ENCODE results near the gene NOTUM.

Gene NOTUM

DNA sequence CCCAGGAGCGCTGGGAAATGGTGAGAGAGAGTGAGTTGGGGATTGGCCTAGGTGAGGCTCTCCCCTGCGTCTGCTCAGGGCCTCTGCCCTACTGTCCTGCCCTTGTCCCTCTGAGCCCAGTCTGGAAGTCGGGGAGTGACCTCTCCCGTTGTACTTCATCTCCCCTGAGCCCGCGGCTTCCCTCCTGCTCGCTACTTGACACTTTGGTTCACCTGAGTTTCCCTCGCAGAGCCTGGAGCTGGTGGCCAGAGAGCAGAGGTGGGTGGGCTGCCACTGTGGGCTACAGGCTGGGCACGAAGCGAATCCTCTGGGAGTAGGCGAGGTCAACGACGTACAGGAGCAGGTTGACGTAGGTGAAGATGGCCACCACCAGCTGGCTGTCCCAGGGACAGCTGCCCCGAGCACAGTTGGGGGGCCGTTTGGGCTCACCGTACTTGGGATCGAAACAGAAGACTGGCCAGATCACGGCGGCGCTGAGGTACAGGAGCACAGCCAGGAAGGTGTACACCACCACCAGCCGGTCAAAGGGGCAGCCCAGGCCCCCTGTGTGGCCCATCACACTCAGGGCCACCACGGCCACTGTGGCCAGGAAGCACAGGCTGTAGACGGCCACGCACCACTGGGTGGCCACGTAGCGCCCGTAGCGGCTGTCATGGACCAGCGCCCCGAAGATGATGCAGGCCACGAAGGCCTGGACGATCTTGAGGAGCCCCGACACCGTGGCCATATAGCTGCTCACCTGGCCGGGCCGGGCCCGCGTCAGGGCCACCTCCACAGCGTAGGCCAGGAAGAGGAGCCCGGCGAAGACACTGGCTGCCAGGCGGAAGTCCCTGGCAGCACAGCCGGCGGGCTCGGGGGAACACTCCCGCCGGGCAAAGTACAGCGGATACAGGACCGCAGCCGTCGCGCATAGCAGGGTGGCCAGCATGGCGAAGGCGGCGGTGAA lies 20.2 kb downstream of the NOTUM start:
- DNase-seq (ENCODE audit: low read depth in 2 of 3, low spot score in 2 of 3), result no peak

DNA sequence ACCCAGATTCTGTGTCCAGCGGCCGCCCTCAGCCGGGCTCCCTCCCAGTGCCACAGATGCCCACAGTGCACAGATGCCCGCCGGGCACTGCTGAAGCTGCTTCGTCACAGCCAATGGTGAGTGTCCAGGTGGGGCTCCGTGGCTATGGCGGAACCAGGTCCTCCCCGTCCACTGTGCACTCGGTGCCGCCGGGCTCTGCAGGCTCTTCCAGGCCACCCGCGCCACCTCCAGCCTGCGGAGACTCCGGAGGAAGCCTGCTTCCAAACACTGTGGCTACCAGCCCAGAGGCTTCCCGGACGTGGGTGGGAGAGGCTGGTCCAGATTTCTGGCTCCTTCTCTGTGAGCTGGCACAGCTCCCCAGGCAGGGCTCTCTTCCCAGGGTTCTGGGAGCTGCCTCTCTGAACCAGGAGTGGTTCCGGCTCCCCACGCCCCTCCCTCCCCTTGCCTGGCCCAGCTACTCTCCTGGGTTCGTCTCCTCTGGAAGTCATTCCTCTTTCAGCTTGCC lies 21.1 kb downstream of the NOTUM start:
- DNase-seq (ENCODE audit: low read depth in 2 of 3, low spot score in 2 of 3), result no peak

DNA sequence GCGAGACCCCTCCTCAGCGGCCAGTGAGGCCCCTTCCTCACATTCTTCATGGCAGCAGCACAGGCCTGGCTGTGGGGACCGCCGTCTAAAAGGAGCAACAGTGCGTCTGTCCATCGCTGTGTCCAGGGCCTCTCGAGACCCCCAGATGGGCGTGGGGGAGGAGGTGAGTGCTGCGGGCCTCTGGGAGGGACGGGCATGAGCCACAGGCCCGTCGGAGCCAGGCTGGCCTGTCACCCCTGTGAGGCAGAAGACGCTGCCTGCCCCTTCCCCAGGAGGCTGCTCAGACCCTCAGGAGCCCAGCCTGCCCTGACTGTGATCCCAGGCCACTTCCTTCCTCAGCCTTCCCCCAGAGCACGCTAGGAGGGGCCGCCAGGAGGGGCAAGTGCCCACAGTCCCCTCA lies 21.8 kb downstream of the NOTUM start:
- no peak for DNase-seq (ENCODE audit: low read depth in 2 of 3, low spot score in 2 of 3)

DNA sequence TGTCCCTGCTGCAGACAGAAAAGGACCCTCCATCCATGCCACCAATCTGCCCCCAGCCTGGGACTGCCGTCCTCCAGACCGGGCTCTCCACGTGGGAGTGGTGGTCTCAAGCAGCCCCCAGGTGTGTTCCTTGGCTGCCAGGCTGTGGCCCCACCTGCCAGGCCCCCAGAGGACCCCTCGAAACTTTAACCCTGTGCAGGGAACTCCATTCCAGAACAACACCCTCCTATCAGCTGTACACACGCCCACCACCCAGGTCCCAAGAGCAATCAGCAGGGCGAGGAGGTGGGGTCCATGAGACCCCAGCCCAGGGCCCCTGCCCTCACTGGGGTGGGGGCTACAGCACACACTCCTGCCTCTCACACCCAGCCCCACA lies 25.3 kb downstream of the NOTUM start:
- no peak for DNase-seq (ENCODE audit: low read depth in 2 of 3, low spot score in 2 of 3)

DNA sequence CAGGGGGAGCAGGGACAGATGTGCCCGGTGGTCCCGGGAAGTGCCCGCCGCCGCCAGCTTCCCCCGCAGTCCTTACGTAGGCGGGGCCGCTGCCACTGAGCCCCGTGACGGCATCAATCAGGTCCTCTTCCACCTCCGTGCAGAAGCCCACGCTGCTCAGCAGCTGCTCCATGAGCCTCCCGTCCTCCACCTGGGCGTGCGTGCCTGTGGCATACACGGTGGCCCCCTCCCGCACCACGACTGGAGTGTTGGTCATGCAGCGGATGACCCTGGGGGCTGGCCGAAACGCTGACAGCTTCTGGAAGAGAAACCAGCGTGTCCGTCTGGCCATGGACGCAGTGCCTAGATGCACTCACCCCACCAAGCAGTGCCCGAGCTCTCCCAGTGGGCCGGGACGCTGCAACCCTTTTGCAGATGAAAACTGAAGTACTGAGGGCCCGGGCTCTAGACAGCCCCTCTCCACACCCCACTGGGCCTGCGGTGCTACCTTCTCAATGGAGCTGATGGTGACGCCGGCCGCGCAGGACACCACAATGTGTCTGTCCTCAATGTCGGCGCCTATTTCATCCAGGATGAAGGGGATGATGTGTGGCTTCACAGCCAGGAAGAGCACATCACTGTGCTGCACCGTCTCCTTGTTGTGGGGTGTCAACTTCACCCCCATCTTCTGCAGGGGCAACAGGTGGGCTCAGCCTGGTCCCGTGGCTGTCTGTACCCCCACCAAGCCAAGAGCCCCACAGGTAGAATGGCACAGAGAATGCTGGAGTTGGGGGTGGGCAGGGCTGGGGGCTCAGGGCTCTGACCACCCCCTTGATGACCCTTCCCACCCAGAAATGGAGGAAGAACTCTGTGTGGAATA lies 25.9 kb downstream of the NOTUM start:
- no peak for DNase-seq (ENCODE audit: low read depth in 2 of 3, low spot score in 2 of 3)

DNA sequence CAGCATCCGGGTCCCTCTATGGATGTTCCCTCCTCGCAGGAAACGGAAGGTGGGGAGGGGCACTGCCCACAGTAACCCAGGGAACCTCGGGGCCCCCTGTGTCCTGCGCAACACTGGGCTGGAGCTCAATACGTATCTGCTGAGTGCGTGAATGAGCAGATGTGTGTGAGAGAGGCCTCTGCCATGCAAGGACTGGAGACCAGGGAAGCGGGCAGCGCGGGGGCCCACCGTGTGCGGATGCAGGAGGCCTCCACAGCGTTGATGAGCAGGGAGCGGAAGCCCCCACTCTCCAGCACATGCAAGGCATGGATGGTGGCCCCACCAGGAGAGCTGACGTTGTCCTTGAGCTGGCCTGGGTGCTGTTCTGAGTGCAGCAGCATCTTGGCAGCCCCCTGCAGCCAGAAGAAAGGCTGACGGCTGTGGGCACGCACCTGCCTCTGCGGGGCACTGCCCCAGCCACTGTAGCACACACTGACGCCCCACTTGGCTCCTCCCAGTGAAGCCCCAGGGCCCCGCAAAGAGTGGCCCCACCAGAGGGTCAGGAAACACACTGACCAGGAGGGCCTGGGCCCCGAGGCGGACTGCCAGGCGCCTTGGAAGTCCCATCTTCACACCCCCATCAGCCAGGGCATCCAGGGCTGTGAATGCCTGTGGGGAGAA lies 26.8 kb downstream of the NOTUM start:
- DNase-seq (ENCODE audit: low read depth in 2 of 3, low spot score in 2 of 3), result no peak

DNA sequence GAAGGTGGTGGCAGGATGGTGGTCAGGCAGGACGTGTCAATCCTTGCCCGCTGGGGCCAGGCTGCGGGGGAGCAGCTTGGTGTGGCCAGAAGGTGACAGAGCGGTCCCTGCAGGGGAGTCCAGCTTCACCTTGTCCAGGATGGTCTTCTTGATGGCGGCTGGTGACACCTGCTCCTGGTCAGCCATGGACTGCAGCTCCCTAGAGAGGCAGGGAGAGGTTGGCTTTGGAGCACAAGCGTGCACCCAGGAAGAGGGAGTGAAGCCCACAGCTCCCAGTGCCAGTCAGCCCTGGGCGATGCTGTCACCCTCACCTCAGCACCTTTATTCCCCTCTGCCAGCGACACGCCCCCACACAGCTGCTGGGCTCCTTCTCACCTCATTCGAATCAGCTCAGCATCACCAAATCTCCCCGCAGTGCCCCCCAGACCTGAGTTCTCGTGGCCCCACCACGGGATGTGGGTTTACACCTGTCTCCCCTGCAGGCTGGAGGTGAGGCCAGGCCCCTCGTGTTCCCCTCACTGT lies 27.7 kb downstream of the NOTUM start:
- no peak for DNase-seq (ENCODE audit: low read depth in 2 of 3, low spot score in 2 of 3)

DNA sequence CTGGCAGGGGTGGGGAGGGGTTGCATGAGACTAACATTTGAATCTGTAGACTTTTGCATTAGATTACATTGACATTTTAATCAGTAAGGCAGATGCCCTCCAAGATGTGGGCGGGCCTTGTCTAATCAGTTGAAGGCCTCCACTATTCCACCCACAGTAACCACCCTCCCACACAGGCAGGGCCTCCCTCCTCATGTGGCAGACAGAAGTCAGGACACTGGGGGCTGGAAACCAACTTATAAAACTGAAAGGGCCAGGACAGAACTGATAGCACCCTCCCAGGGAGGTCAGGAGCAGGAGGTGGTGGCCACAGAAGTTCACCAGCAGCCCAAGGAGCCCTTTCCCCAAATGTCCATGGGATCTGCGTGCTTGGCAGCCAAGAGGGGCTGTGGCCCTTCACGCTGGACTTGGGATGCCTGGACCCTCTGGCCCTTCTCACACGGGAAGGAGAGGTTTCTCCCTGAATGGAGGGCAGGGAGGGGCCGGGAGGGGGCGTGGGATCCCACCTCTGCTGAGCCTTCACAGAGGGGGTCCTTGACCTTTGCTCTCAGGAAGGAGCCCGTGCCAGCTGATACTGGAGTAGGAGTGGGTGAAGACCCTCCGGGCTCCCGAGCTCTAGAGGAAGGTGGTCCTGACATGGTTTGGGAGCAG lies 28.5 kb downstream of the NOTUM start:
- DNase-seq (ENCODE audit: low read depth in 2 of 3, low spot score in 2 of 3), result no peak

DNA sequence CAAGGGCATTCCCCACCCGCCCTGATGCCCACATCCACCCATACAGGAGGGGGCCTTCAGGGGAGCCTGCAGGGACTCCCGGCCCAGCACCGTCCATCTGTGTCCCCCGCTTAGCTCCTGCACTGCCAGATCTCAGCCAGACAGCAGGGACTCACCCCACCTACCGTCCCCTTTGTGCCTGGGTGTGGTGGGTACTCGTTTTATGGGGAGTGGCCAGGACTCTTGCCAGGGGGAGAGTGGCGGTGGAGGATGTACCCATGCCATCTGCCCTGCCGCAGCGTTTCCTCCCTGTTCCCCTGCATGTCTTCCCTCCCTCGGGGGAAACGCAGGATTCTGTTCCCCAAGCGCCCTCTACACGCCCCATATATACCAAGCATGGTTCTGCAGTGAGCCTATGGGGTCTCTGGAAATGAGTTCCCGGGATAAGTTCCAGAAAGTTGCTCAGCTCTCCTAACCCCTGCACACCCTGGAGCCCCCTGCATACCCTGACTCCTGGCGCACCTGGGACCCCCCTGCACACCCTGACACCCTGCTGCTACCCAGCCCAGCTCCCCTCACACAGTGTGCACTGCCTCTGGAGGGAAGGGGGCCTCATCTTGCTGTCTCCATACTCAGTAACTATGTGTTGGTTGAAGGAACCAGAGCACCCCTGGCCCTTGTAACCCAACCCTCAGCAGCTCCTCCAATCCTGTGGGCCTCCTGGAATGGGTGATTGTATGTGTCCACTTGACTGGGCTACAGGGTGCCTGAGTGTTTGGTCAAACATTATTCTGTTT lies 29.2 kb downstream of the NOTUM start:
- no peak for DNase-seq (ENCODE audit: low read depth in 2 of 3, low spot score in 2 of 3)

DNA sequence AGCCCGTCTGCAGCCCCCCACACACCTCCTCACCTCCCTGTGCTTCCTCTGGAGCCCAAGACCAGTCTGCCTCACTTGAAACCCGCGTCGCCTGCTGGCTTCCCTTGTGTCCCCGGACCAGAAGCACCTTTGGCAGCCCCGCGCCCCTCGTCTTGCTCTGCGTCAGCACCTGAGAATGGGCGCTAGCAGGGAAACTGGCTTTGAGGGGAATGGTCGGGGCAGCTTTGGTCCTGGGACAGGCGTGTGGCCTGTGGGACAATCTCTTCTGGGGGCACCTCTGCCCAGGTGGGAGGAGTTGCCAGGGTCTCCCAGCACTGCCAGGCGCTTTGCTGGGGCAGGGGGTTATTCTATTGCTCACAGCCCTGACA lies 29.8 kb downstream of the NOTUM start:
- no peak for DNase-seq (ENCODE audit: low read depth in 2 of 3, low spot score in 2 of 3)

DNA sequence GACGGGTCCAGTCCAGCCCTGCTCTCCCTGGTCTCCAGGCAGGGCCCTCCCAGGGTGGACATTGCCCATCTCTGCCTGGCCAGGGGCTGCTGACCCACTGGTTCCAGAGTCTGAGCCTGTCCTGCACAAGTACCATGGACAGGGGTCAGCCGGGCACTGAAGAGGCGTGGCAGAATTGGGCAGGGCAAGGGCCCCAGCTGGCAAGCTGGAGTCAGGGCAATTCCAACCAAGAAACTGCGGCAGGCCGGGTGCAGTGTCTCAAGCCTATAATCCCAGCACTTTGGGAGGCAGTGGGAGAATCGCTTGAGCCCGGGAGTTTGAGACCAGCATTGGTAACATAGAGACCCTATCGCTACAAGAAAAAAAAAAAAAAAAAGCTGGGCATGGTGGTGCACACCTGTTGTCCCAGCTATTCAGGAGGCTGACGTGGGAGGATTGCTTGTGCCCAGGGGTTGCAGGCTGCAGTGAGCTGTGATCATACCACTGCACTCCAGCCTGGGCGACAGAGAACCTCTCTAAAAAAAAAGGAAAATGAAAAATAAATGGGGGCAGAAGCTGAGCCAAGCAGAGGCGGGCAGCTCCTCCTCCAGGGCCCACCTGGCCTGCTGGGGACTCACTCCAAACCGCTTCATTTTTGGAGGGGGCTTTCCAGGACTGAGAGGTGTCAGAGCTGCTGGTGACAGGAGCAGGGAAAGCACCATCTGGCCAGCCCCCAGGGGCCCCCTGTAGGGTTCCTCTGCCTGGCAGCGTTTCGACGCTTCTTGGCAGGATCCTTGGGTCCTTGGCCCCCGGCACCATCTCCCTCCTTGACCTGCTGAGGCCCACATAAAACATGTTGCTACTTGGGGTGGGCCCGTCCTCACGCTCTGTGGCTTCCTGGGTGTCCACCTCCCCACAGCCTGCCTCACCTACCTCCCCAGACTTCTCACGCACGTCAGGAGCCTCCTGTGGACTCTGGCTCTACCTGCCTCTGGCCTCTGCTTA lies 30.6 kb downstream of the NOTUM start:
- DNase-seq (ENCODE audit: low read depth in 2 of 3, low spot score in 2 of 3), result no peak

DNA sequence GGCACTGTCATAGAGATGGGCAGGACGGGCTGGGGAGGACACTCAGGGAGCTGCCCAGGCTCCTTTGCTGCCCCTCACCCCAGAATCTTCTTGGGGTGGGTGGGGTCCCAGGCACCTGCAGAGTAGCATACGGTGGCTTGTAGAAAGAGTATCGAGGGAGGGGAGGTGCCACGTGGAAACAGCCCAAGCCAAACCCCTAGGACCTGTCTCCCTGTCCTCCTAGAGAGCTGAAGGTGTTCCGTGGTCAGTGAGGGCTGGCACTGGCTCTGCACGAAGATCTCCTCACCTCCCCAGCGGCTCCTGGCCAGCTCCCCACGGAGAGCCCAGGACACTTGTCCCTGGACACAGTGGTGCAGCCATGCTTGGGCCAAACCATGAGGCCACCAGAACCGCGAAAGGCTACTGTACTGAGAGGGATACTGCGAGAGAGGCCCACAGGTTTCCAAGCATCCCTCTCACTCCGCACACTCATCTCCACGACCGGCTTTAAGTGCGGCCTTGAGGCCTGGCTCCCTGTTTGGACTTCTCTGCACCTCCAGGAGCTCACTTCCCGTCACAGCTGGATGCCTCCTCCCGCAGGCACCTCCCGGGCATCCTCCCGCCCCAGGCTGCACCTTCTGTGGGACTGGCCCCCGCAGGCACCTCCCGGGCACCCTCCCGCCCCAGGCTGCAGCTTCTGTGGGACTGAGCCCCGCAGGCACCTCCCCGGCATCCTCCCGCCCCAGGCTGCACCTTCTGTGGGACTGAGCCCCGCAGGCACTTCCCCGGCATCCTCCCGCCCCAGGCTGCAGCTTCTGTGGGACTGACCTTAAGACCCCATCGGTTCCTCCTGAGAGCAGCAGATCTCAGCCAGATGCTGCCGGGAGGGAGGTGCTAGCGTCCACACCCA lies 31.5 kb downstream of the NOTUM start:
- no peak for DNase-seq (ENCODE audit: low read depth in 2 of 3, low spot score in 2 of 3)

DNA sequence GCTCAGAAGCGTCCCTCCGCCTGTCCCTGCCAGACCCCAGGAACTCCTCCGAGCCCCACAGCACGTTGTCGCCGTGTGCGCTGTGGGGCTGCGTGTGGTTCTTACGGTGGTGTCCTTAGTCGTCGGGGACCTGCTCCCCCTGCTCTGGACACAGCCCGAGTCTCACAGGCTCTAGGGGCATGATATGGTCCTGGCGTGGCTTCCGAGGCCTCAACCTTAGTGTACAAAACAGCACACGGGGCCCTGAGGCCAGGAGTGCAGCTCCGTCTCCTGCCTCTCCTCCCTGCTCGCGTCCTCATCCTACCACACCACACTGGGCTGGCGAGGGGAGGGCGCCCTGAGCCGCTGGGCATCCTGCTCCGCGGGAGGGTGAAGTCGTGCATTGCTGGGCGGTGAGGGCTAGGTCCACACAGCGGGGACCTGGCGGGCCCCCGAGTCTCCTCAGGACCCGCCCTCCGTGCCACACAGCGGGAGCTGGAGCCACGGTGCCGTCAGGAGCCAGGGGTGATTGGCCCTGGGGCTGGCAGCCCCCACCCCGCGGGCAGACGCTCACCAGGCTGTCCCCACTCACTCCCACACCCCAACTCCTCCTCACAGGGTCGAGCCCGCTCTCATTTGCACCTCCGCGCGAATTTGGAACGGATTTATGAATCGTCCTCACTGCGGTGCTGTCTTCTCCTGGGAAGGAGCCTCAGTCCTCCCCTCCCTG lies 32.3 kb downstream of the NOTUM start:
- no peak for DNase-seq (ENCODE audit: low read depth in 2 of 3, low spot score in 2 of 3)

DNA sequence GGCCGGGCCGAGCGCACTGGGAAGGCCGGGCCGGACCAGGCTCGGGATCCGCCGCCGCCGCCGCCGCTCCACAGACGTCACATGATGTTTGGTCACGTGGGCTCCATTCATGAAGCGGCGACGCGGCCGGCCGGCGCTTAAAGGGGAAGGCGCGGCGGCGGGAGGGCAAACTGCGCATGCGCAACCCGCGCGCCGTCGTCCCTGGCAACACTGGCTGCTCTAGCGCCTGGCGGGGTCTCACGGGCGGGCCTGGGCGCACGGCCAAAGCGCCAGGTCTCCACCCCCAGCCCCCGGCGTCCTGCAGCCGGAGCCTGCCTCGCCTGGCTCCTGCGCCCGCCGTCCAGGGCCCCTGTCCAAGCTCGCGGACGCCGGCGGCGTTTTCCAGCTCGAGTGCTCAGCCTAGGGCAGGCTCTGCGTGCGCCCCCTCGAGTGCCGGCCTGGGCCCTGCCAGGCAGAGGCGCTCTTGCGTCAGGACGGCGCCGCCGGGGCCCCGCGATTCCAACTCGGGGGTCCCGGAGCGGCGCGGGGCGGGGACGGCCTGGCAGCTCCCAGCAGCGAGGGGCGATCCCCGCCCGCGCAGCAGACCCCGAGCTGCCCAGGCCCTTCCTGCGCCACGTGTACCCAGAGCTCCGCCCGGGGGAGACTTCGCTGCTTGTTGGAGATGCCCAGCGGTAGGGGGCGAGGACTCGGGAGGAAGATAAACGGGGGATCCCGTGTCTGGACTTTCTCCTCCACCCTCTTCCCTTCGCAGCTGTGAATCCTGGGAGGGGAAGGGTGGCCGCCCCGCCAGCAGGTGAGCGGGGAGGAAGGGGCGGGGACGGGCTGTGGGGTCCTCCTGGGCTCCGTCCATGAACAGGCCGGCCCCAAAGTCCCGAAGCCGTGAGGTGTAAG lies 33.1 kb downstream of the NOTUM start, which contains the start of gene MAFG:
Gene MAFG (minus strand): TSS at position 83 of the 891 bp plus-strand sequence. CDS start 4,550 bp downstream, outside the sequence.
- DNase-seq (ENCODE audit: low read depth in 2 of 3, low spot score in 2 of 3), result peak; percentile 80 to 85 (median 82)

DNA sequence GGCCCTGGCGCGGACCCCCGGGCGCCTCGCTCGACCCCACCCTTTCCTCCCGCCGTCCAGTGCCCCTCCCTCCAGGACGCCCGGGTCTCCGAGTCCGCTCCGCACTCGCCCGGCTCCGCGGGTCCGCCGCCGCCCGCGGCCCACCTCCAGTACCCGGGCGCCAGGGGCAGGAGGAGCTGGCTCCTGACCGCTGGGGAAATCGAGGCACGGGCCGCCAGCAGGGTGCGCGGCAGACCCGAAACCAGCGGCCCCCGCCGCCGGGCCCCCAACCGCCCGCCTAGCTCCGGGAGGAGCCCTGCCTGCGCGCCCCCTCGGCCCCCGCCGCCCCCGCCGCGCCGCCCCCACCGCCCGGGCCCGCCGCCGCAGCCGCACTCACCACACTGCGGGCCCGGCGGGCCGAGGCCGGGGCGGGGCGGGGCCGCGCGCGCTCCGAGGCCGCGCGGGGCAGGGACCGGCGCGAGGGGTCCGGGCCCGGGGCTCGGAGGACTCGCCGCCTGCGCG lies 33.8 kb downstream of the NOTUM start:
- no peak for DNase-seq (ENCODE audit: low read depth in 2 of 3, low spot score in 2 of 3)

All from activated CD8-positive, alpha-beta memory T cell treated with anti-CD3 and anti-CD28 coated beads for 48 hours (primary cell).